GM19397 (cell line): ENCODE results near the gene EIF4H.
"Not testable (repeated sequence)": the region's sequence is repeated elsewhere in the genome, so short reads cannot be mapped to it uniquely, and the experiment has no call there.

Experiments
- ATAC-seq: cut with Tn5 transposase; IDR thresholded peaks from one replicate; pipeline ENCODE4 v1.9.1; 2021; ENCODE audit warnings: mild to moderate bottlenecking, moderate library complexity; ENCODE audit not compliant: unreplicated experiment

EIF4H gene

GRCh38 chr7:74173866-74174605 is at the start of gene EIF4H:
EIF4H (plus strand) TSS chr7:74174356; CDS start chr7:74174384, 28 bp downstream.
- ATAC-seq, result peak; percentile 79

- ATAC-seq, result no peak
Measured at GRCh38 chr7:74126220-74126880, 47.8 kb upstream of the EIF4H start.

GRCh38 chr7:74129887-74130286 is 44.3 kb upstream of the EIF4H start:
- no peak for ATAC-seq

- no peak for ATAC-seq
Measured at GRCh38 chr7:74130518-74130917, 43.6 kb upstream of the EIF4H start.

- ATAC-seq, result no peak
Measured at GRCh38 chr7:74134117-74134620, 40.0 kb upstream of the EIF4H start.

GRCh38 chr7:74138334-74138867 is 35.8 kb upstream of the EIF4H start:
- no peak for ATAC-seq

GRCh38 chr7:74138945-74139843 is 35.0 kb upstream of the EIF4H start:
- no peak for ATAC-seq

- no peak for ATAC-seq
Measured at GRCh38 chr7:74141705-74142104, 32.5 kb upstream of the EIF4H start.

- no peak for ATAC-seq
Measured at GRCh38 chr7:74143383-74143782, 30.8 kb upstream of the EIF4H start.

- no peak for ATAC-seq
Measured at GRCh38 chr7:74148491-74148890, 25.7 kb upstream of the EIF4H start.

- no peak for ATAC-seq
Measured at GRCh38 chr7:74149071-74149470, 25.1 kb upstream of the EIF4H start.

GRCh38 chr7:74149603-74150002 is 24.6 kb upstream of the EIF4H start:
- ATAC-seq, result no peak

- ATAC-seq, result no peak
Measured at GRCh38 chr7:74153736-74154135, 20.4 kb upstream of the EIF4H start.

- no peak for ATAC-seq
Measured at GRCh38 chr7:74155810-74156395, 18.3 kb upstream of the EIF4H start.

GRCh38 chr7:74157605-74158004 is 16.6 kb upstream of the EIF4H start:
- no peak for ATAC-seq

- no peak for ATAC-seq
Measured at GRCh38 chr7:74164985-74165456, 9.1 kb upstream of the EIF4H start.

- no peak for ATAC-seq
Measured at GRCh38 chr7:74165867-74166593, 8.1 kb upstream of the EIF4H start.

GRCh38 chr7:74167324-74167723 is 6.8 kb upstream of the EIF4H start:
- not testable (repeated sequence) for ATAC-seq

GRCh38 chr7:74173074-74173473 is 1.1 kb upstream of the EIF4H start:
- ATAC-seq, result no peak

- ATAC-seq, result no peak
Measured at GRCh38 chr7:74173491-74173865, 678 bp upstream of the EIF4H start.
